Stimulated activated memory B cell treated with anti-CD40 and anti-IgM and Interleukin-4, amounts not matched to agents 10 μg/mL and 1 μg/mL and 100 μg/mL, for 72 hours (primary cell): ENCODE data around the gene ARHGAP8.

Source experiments
- ATAC-seq: fragments of 150-1000 bp; cut with Tn5 transposase; 2 replicates; pipeline ENCODE4 v1.10.0; 2021
- H3K27ac Mint-ChIP-seq: one replicate; pipeline ENCODE4 v1.8.0; 2022; ENCODE audit warnings: mild to moderate bottlenecking, mixed read lengths
- H3K27me3 Mint-ChIP-seq: one replicate; pipeline ENCODE4 v1.8.0; 2022; ENCODE audit warnings: mixed read lengths
- H3K36me3 Mint-ChIP-seq: one replicate; pipeline ENCODE4 v1.8.0; 2022; ENCODE audit warnings: mixed read lengths
- H3K4me1 Mint-ChIP-seq: one replicate; pipeline ENCODE4 v1.8.0; 2022; ENCODE audit warnings: mixed read lengths
- H3K4me3 Mint-ChIP-seq: one replicate; pipeline ENCODE4 v1.8.0; 2022; ENCODE audit warnings: mild to moderate bottlenecking, moderate library complexity, mixed read lengths
- H3K9me3 Mint-ChIP-seq: one replicate; pipeline ENCODE4 v1.8.0; 2022; ENCODE audit warnings: mixed read lengths

Gene ARHGAP8

GRCh38 chr22:44906999-44907644 lies 154.7 kb downstream of the ARHGAP8 start:
- Mint-ChIP-seq H3K9me3 (peaks cover 16% of the 10 kb centered on the region), H3K27ac (no peak overlapping the region), H3K27me3 (peaks cover 51% of the 10 kb centered on the region), H3K4me3 (no peak overlapping the region), H3K4me1 (no peaks in the 10 kb centered on the region), H3K36me3 (no peaks in the 10 kb centered on the region)
- ATAC-seq: no peak

GRCh38 chr22:44907765-44908737 lies 155.7 kb downstream of the ARHGAP8 start:
- no peaks in the 10 kb centered on the region for H3K36me3 Mint-ChIP-seq
- H3K4me3 Mint-ChIP-seq: no peak overlapping the region
- ATAC-seq: no peak
- H3K9me3 Mint-ChIP-seq: peaks cover 14% of the 10 kb centered on the region
- no peak overlapping the region for H3K27ac Mint-ChIP-seq
- H3K27me3 Mint-ChIP-seq: peaks cover 42% of the 10 kb centered on the region
- H3K4me1 Mint-ChIP-seq: no peaks in the 10 kb centered on the region

- no peaks in the 10 kb centered on the region for H3K36me3 Mint-ChIP-seq
- H3K9me3 Mint-ChIP-seq: peaks cover 13% of the 10 kb centered on the region
- ATAC-seq: no peak
These were observed 156.9 kb downstream of the ARHGAP8 start for GRCh38 chr22:44909241-44909640.

More at GRCh38 chr22:44909241-44909640, 156.9 kb downstream of the ARHGAP8 start:
- Mint-ChIP-seq H3K27me3 (peaks cover 32% of the 10 kb centered on the region), H3K4me1 (no peaks in the 10 kb centered on the region), H3K27ac (no peak overlapping the region), H3K4me3 (no peak overlapping the region)
